GM23338 (cell line): ENCODE results near the gene COBL.

Source experiments
- CREB1 ChIP-seq: fragments of 250-450 bp; sonication (Bioruptor Pico); IDR thresholded peaks from 2 replicates; pipeline ENCODE4 v1.5.0; 2020; ENCODE audit warnings: low read depth, mild to moderate bottlenecking, moderate library complexity
- CTCF ChIP-seq, 2 experiments: fragments of 200-600 bp in 1 of 2; sonication (generic) in 1 of 2; conservative IDR thresholded peaks; 2 replicates each; pipeline versions ENCODE4 v1.5.1 to v1.6.1; 2016 to 2017; ENCODE audit warnings: antibody characterized with exemption in 2 of 2, low read depth in 2 of 2, mild to moderate bottlenecking in 2 of 2, moderate library complexity in 1 of 2
- EZH2 ChIP-seq: fragments of 200-600 bp; sonication (generic); IDR thresholded peaks from one replicate; pipeline ENCODE4 v1.8.0; 2017; ENCODE audit warnings: antibody characterized with exemption, mild to moderate bottlenecking, low read depth; ENCODE audit not compliant: unreplicated experiment
- EZH2phosphoT487 ChIP-seq: fragments of 200-600 bp; sonication (generic); IDR thresholded peaks from one replicate; pipeline ENCODE4 v1.8.1; 2018; ENCODE audit warnings: antibody characterized with exemption; ENCODE audit not compliant: unreplicated experiment
- ZNF462 ChIP-seq: fragments of 250-450 bp; sonication (Bioruptor Pico); IDR thresholded peaks from 2 replicates; pipeline ENCODE4 v1.5.0; 2020; ENCODE audit warnings: mild to moderate bottlenecking, moderate library complexity
- TF ChIP-seq, protein P1 (sequence below): IDR thresholded peaks from one replicate; pipeline ENCODE4 v1.6.1; 2018; ENCODE audit warnings: antibody characterized with exemption; ENCODE audit not compliant: unreplicated experiment

- TF ChIP-seq EZH2 (no peak), CTCF (conservative IDR thresholded peaks at IDR 0.05; ENCODE audit: low read depth in 2 of 2) (no peak), ZNF462 (CRISPR knock-in tag) (no peak), EZH2phosphoT487 (no peak), CREB1 (no peak)
- TF ChIP-seq, protein P1, sequence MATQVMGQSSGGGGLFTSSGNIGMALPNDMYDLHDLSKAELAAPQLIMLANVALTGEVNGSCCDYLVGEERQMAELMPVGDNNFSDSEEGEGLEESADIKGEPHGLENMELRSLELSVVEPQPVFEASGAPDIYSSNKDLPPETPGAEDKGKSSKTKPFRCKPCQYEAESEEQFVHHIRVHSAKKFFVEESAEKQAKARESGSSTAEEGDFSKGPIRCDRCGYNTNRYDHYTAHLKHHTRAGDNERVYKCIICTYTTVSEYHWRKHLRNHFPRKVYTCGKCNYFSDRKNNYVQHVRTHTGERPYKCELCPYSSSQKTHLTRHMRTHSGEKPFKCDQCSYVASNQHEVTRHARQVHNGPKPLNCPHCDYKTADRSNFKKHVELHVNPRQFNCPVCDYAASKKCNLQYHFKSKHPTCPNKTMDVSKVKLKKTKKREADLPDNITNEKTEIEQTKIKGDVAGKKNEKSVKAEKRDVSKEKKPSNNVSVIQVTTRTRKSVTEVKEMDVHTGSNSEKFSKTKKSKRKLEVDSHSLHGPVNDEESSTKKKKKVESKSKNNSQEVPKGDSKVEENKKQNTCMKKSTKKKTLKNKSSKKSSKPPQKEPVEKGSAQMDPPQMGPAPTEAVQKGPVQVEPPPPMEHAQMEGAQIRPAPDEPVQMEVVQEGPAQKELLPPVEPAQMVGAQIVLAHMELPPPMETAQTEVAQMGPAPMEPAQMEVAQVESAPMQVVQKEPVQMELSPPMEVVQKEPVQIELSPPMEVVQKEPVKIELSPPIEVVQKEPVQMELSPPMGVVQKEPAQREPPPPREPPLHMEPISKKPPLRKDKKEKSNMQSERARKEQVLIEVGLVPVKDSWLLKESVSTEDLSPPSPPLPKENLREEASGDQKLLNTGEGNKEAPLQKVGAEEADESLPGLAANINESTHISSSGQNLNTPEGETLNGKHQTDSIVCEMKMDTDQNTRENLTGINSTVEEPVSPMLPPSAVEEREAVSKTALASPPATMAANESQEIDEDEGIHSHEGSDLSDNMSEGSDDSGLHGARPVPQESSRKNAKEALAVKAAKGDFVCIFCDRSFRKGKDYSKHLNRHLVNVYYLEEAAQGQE, result no peak
These were observed 294.6 kb downstream of the COBL start for GRCh38 chr7:51021906-51022570.
